ENCODE measurements around the gene EEF1AKMT3.

Gene EEF1AKMT3

GRCh38 chr12:57764662-57765002 is 7.8 kb upstream of the EEF1AKMT3 start:
- H3K4me3 ChIP-seq (ENCODE audit: low read depth, low read length) = no peak overlapping the region; the same call in 1 of the 2 replicates
- no peak for TF ChIP-seq CTCF (IDR thresholded peaks at IDR 0.05; ENCODE audit: low read depth, low read length)

DNA sequence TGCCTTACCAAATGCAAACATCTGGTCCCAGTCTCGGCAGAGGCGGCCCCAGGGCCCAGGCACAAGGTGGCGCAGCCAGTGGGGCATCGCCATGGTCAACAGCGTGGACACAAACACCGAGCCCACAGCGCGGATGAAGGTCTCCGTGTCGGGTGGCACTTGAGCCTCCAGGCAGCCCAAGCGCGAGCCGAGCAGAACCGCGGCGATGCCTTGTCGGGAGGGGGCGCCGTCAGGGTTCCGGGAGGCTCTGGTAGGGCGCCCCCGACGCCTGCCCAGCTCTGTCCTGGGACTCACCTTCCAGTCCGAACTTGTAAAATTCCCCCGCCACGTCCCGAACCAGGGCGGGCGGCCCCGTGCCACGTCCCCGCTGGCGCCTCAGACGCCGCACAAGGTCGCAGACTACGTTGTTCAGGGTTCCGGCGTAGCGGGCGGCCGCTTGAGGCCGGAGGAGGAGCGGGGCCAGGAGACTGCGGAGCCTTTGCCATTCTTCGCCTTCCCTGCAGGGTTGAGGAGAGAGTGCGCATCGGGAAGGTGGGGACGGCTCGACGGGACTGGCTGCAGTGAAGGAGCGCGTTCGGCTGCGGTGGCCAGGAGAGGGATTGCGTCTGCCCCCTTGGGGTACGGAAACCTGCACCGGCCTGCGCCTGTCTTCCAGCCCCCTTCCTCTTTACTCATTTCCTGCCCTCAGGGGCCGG is 7.3 kb upstream of the EEF1AKMT3 start:
- peak overlapping the region; percentile 44 for H3K4me3 ChIP-seq (ENCODE audit: low read depth, low read length)

DNA sequence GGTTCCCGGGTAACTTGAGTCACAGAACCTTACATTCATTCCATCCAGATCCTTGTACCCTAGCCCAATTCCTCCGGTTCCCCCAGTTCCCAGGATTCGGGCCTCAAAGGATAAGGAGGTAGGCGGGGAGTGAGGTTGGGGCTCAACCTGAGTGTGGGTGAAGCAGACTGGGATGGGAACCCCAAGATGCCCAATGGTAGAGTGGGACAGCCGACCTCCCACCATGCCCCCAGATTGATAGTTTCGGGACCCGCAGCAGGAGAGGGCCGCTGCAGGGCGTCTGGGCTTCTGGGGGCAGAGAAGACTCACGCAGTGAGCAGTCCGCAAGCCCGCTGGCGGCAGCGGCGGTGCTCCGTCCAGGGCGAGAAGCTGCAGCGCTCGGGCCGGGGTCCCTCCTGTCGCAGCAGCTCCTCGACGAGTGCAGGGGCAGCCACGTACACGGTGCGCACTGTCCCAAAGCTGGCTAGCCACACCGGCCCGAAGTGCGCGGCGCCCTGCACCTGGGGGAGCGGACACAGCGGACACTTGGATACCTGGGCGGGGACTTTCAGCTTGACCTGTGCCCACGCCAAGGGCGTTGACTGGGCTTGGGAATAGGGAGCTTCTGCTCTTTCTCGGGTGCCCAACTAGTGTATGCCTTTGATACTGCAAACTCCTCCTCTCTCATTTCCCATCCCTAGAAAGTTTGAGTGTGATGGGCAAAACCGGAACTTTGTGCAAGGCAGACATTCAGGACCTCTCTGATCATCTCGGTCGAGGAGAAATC is 6.5 kb upstream of the EEF1AKMT3 start:
- no peak for TF ChIP-seq CTCF (IDR thresholded peaks at IDR 0.05; ENCODE audit: low read depth, low read length)
- H3K4me3 ChIP-seq (ENCODE audit: low read depth, low read length) = no peak overlapping the region; the same call in 1 of the 2 replicates

More for the DNA sequence above, 7.3 kb upstream of the EEF1AKMT3 start:
- peak; percentile 12; the same call in 1 of the 2 replicates for TF ChIP-seq CTCF (IDR thresholded peaks at IDR 0.05; ENCODE audit: low read depth, low read length)

GRCh38 chr12:57766464-57767304 is 5.7 kb upstream of the EEF1AKMT3 start, which contains the start of gene CYP27B1:
TSS of gene CYP27B1 (minus strand) at chr12:57767078. CDS start at chr12:57767041, 37 bp downstream.
- no peak for TF ChIP-seq CTCF (IDR thresholded peaks at IDR 0.05; ENCODE audit: low read depth, low read length)
- H3K4me3 ChIP-seq (ENCODE audit: low read depth, low read length) = peak within 1 kb of the TSS; percentile 29; the same call in 1 of the 2 replicates

- H3K4me3 ChIP-seq (ENCODE audit: low read depth, low read length) = no peak overlapping the region
- TF ChIP-seq CTCF (IDR thresholded peaks at IDR 0.05; ENCODE audit: low read depth, low read length) = no peak
Observed at GRCh38 chr12:57767305-57767698, 5.1 kb upstream of the EEF1AKMT3 start.

- H3K4me3 ChIP-seq (ENCODE audit: low read depth, low read length) = no peak overlapping the region
- TF ChIP-seq CTCF (IDR thresholded peaks at IDR 0.05; ENCODE audit: low read depth, low read length) = no peak
Observed at GRCh38 chr12:57767876-57768275, 4.5 kb upstream of the EEF1AKMT3 start.

All from WI38 (cell line).